H1 (cell line): ENCODE results near the gene PPP1CC.

ENCODE experiments used
- ASH2L ChIP-seq: fragments of 200-600, 300-600 bp; sonication (generic); IDR thresholded peaks from one replicate; pipeline ENCODE4 v1.7.1; 2017; ENCODE audit warnings: low read length
- CEBPB ChIP-seq: IDR thresholded peaks from 2 replicates; pipeline ENCODE4 v1.6.1; 2012; ENCODE audit warnings: low read depth, low read length
- EZH2 ChIP-seq: fragments of 200-600 bp; sonication (generic); IDR thresholded peaks from 2 replicates; pipeline ENCODE4 v1.7.1; 2012; ENCODE audit warnings: low read depth, mild to moderate bottlenecking, moderate library complexity, low read length, inconsistent platforms; ENCODE audit not compliant: severe bottlenecking
- FOSL1 ChIP-seq: IDR thresholded peaks from 2 replicates; pipeline ENCODE4 v1.6.1; 2011; ENCODE audit warnings: mild to moderate bottlenecking, low read depth, low read length, moderate library complexity; ENCODE audit not compliant: insufficient read depth
- KDM1A ChIP-seq: fragments of 200-600, 300-600 bp; sonication (generic); IDR thresholded peaks from 2 replicates; pipeline ENCODE4 v1.7.1; 2016; ENCODE audit warnings: mild to moderate bottlenecking, low read length, borderline replicate concordance
- POLR2AphosphoS5 ChIP-seq: IDR thresholded peaks from 2 replicates; pipeline ENCODE4 v1.6.1; 2011; ENCODE audit warnings: low read depth, low read length
- SP1 ChIP-seq: IDR thresholded peaks from 2 replicates; pipeline ENCODE4 v1.6.1; 2011; ENCODE audit warnings: low read depth, low read length
- SP2 ChIP-seq: IDR thresholded peaks from 2 replicates; pipeline ENCODE4 v1.6.1; 2012; ENCODE audit warnings: mild to moderate bottlenecking, low read length, inconsistent platforms
- ZNF274 ChIP-seq: IDR thresholded peaks from 2 replicates; pipeline ENCODE4 v1.7.0; 2012; ENCODE audit warnings: low read length, borderline replicate concordance; ENCODE audit errors: extremely low read depth
- TF ChIP-seq, protein P1 (sequence below), 3 experiments: IDR thresholded peaks; 1 replicate in 2 of 3; 2 replicates in 1 of 3; pipeline versions ENCODE4 v1.5.1 to v1.6.1; 2011; ENCODE audit warnings: low read length in 3 of 3, mild to moderate bottlenecking in 3 of 3, inconsistent platforms in 2 of 3, low read depth in 1 of 3, moderate library complexity in 1 of 3; ENCODE audit not compliant: insufficient read depth in 1 of 3; ENCODE audit errors: control extremely low read depth in 1 of 3
- TF ChIP-seq, protein P2 (sequence below): fragments of 300-600 bp; sonication (generic); IDR thresholded peaks from 2 replicates; pipeline ENCODE4 v1.7.1; 2012; ENCODE audit warnings: low read length, moderate library complexity, mild to moderate bottlenecking, inconsistent platforms; ENCODE audit not compliant: insufficient replicate concordance
- TF ChIP-seq, protein P3 (sequence below): IDR thresholded peaks from 2 replicates; pipeline ENCODE4 v1.6.1; 2012; ENCODE audit warnings: inconsistent platforms

DNA sequence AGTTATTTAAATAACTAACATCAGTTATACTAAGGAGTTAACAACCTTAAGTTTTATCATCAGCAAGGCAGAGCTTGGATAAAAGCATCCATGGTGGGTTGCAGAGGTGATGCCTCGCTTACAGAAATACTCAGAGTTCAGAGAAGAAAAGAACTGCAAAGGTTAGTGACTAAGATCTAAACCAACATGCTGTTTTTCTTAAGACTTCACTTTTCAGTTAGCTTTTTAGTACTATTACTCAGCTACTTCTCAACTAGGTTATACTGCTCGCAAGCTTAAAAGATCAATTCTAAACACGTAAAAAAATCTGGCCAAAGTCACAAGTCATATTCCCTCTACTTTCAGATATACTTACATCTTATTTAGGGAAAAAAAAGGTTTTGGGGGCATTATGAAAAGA, 2.8 kb downstream of the PPP1CC start:
- TF ChIP-seq, protein P1, sequence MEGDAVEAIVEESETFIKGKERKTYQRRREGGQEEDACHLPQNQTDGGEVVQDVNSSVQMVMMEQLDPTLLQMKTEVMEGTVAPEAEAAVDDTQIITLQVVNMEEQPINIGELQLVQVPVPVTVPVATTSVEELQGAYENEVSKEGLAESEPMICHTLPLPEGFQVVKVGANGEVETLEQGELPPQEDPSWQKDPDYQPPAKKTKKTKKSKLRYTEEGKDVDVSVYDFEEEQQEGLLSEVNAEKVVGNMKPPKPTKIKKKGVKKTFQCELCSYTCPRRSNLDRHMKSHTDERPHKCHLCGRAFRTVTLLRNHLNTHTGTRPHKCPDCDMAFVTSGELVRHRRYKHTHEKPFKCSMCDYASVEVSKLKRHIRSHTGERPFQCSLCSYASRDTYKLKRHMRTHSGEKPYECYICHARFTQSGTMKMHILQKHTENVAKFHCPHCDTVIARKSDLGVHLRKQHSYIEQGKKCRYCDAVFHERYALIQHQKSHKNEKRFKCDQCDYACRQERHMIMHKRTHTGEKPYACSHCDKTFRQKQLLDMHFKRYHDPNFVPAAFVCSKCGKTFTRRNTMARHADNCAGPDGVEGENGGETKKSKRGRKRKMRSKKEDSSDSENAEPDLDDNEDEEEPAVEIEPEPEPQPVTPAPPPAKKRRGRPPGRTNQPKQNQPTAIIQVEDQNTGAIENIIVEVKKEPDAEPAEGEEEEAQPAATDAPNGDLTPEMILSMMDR (IDR thresholded peaks at IDR 0.05; ENCODE audit: control extremely low read depth in 1 of 3, insufficient read depth in 1 of 3, low read depth in 1 of 3, low read length in 3 of 3) = no peak
- TF ChIP-seq ASH2L (no peak), EZH2 (no peak), SP1 (no peak), KDM1A (no peak), ZNF274 (no peak), POLR2AphosphoS5 (no peak), FOSL1 (no peak), CEBPB (no peak), SP2 (no peak)
- TF ChIP-seq, protein P2, sequence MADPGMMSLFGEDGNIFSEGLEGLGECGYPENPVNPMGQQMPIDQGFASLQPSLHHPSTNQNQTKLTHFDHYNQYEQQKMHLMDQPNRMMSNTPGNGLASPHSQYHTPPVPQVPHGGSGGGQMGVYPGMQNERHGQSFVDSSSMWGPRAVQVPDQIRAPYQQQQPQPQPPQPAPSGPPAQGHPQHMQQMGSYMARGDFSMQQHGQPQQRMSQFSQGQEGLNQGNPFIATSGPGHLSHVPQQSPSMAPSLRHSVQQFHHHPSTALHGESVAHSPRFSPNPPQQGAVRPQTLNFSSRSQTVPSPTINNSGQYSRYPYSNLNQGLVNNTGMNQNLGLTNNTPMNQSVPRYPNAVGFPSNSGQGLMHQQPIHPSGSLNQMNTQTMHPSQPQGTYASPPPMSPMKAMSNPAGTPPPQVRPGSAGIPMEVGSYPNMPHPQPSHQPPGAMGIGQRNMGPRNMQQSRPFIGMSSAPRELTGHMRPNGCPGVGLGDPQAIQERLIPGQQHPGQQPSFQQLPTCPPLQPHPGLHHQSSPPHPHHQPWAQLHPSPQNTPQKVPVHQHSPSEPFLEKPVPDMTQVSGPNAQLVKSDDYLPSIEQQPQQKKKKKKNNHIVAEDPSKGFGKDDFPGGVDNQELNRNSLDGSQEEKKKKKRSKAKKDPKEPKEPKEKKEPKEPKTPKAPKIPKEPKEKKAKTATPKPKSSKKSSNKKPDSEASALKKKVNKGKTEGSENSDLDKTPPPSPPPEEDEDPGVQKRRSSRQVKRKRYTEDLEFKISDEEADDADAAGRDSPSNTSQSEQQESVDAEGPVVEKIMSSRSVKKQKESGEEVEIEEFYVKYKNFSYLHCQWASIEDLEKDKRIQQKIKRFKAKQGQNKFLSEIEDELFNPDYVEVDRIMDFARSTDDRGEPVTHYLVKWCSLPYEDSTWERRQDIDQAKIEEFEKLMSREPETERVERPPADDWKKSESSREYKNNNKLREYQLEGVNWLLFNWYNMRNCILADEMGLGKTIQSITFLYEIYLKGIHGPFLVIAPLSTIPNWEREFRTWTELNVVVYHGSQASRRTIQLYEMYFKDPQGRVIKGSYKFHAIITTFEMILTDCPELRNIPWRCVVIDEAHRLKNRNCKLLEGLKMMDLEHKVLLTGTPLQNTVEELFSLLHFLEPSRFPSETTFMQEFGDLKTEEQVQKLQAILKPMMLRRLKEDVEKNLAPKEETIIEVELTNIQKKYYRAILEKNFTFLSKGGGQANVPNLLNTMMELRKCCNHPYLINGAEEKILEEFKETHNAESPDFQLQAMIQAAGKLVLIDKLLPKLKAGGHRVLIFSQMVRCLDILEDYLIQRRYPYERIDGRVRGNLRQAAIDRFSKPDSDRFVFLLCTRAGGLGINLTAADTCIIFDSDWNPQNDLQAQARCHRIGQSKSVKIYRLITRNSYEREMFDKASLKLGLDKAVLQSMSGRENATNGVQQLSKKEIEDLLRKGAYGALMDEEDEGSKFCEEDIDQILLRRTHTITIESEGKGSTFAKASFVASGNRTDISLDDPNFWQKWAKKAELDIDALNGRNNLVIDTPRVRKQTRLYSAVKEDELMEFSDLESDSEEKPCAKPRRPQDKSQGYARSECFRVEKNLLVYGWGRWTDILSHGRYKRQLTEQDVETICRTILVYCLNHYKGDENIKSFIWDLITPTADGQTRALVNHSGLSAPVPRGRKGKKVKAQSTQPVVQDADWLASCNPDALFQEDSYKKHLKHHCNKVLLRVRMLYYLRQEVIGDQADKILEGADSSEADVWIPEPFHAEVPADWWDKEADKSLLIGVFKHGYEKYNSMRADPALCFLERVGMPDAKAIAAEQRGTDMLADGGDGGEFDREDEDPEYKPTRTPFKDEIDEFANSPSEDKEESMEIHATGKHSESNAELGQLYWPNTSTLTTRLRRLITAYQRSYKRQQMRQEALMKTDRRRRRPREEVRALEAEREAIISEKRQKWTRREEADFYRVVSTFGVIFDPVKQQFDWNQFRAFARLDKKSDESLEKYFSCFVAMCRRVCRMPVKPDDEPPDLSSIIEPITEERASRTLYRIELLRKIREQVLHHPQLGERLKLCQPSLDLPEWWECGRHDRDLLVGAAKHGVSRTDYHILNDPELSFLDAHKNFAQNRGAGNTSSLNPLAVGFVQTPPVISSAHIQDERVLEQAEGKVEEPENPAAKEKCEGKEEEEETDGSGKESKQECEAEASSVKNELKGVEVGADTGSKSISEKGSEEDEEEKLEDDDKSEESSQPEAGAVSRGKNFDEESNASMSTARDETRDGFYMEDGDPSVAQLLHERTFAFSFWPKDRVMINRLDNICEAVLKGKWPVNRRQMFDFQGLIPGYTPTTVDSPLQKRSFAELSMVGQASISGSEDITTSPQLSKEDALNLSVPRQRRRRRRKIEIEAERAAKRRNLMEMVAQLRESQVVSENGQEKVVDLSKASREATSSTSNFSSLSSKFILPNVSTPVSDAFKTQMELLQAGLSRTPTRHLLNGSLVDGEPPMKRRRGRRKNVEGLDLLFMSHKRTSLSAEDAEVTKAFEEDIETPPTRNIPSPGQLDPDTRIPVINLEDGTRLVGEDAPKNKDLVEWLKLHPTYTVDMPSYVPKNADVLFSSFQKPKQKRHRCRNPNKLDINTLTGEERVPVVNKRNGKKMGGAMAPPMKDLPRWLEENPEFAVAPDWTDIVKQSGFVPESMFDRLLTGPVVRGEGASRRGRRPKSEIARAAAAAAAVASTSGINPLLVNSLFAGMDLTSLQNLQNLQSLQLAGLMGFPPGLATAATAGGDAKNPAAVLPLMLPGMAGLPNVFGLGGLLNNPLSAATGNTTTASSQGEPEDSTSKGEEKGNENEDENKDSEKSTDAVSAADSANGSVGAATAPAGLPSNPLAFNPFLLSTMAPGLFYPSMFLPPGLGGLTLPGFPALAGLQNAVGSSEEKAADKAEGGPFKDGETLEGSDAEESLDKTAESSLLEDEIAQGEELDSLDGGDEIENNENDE = no peak
- TF ChIP-seq, protein P3, sequence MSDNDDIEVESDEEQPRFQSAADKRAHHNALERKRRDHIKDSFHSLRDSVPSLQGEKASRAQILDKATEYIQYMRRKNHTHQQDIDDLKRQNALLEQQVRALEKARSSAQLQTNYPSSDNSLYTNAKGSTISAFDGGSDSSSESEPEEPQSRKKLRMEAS = no peak
